ENCODE data around the gene PROX1. TPM values are rescaled to one million over a fixed set of nuclear protein-coding genes. Genes with fewer than 3 reads are reported as not detected.

PROX1 gene
- total RNA-seq: under 0.01 TPM in 1 of 2 replicates, not detected in the other

GRCh38 chr1:213987927-213988506 lies at the start of gene PROX1:
Gene PROX1 (plus strand): TSS chr1:213987973. CDS start chr1:213996536, 8,563 bp downstream.

All from bronchus fibroblast of lung (primary cell).